SU-DHL-6 (cell line): ENCODE results near the gene PCED1A.

Source experiments
- H2AFZ ChIP-seq: fragments of 200-600 bp; sonication (generic); 2 replicates; pipeline ENCODE4 v1.6.1; 2014; ENCODE audit warnings: low read depth, mild to moderate bottlenecking, moderate library complexity, mixed read lengths, antibody characterized with exemption, low read length; ENCODE audit not compliant: severe bottlenecking
- H3F3A ChIP-seq: fragments of 200-600 bp; shearing (Covaris generic); 2 replicates; pipeline ENCODE4 v1.6.0; 2016; ENCODE audit warnings: antibody characterized with exemption, mild to moderate bottlenecking; ENCODE audit not compliant: insufficient read depth
- H3K27ac ChIP-seq: fragments of 200-600 bp; sonication (generic); 2 replicates; pipeline ENCODE4 v1.5.1; 2016; ENCODE audit warnings: low read depth, mild to moderate bottlenecking, low read length, moderate library complexity, mixed read lengths
- H3K27me3 ChIP-seq: fragments of 200-600 bp; sonication (generic), shearing (Covaris generic); 2 replicates; pipeline ENCODE4 v1.6.0; 2014; ENCODE audit warnings: mild to moderate bottlenecking, low read length
- H3K36me3 ChIP-seq: fragments of 200-600 bp; sonication (generic); 2 replicates; pipeline ENCODE4 v1.6.1; 2014; ENCODE audit warnings: mild to moderate bottlenecking, low read length, mixed read lengths
- H3K4me2 ChIP-seq: fragments of 300-600, 200-600 bp; shearing (Covaris generic), sonication (generic); 2 replicates; pipeline ENCODE4 v1.6.0; 2014; ENCODE audit warnings: low read length, low read depth, mild to moderate bottlenecking; ENCODE audit not compliant: poor library complexity, severe bottlenecking
- H3K4me3 ChIP-seq: fragments of 200-600 bp; sonication (generic); 2 replicates; pipeline ENCODE4 v1.5.1; 2014; ENCODE audit warnings: antibody characterized with exemption, low read length, mild to moderate bottlenecking, mixed read lengths; ENCODE audit not compliant: insufficient read depth, poor library complexity, severe bottlenecking
- H3K79me2 ChIP-seq: fragments of 200-600 bp; sonication (generic); 2 replicates; pipeline ENCODE4 v1.6.1; 2014; ENCODE audit warnings: mild to moderate bottlenecking, low read length, moderate library complexity; ENCODE audit not compliant: insufficient read depth
- H3K9ac ChIP-seq: fragments of 200-600 bp; sonication (generic); 2 replicates; pipeline ENCODE4 v1.7.0; 2014; ENCODE audit warnings: mild to moderate bottlenecking, low read length
- H3K9me2 ChIP-seq: fragments of 200-600 bp; sonication (generic); replicated peaks from 2 replicates; pipeline ENCODE4 v1.6.1; 2014; ENCODE audit warnings: low read length; ENCODE audit not compliant: insufficient read depth
- H3K9me3 ChIP-seq: fragments of 200-600 bp; sonication (generic); 2 replicates; pipeline ENCODE4 v1.6.1; 2014; ENCODE audit warnings: low read length, mixed read lengths; ENCODE audit not compliant: insufficient read depth
- H4K20me1 ChIP-seq: fragments of 200-600 bp; sonication (generic); 2 replicates; pipeline ENCODE4 v1.6.1; 2014; ENCODE audit warnings: low read depth, mild to moderate bottlenecking, antibody characterized with exemption, low read length, moderate library complexity, mixed read lengths
- EZH2phosphoT487 ChIP-seq: fragments of 200-600 bp; sonication (generic), shearing (Covaris generic); conservative IDR thresholded peaks from 2 replicates; pipeline ENCODE4 v1.6.1; 2018; ENCODE audit warnings: mild to moderate bottlenecking, antibody characterized with exemption, low read length, moderate library complexity, mixed read lengths
- TF ChIP-seq, protein P1 (sequence below): fragments of 200-600 bp; sonication (generic); IDR thresholded peaks from one replicate; pipeline ENCODE4 v1.5.1; 2017; ENCODE audit warnings: antibody characterized with exemption, mild to moderate bottlenecking, low read length, moderate library complexity; ENCODE audit not compliant: insufficient read depth, poor library complexity, severe bottlenecking

Gene PCED1A

GRCh38 chr20:2888224-2888955, 47.9 kb upstream of the PCED1A start:
- H2AFZ ChIP-seq = no peak overlapping the region
- H4K20me1 ChIP-seq = peaks cover 21% of the 10 kb centered on the region
- H3K27me3 ChIP-seq = no peaks in the 10 kb centered on the region
- peaks cover 96% of the 10 kb centered on the region for H3K79me2 ChIP-seq
- no peaks in the 10 kb centered on the region for H3K9me2 ChIP-seq
- no peaks in the 10 kb centered on the region for H3K36me3 ChIP-seq
- no peak overlapping the region for H3K27ac ChIP-seq
- TF ChIP-seq EZH2phosphoT487 = no peak
- TF ChIP-seq, protein P1, sequence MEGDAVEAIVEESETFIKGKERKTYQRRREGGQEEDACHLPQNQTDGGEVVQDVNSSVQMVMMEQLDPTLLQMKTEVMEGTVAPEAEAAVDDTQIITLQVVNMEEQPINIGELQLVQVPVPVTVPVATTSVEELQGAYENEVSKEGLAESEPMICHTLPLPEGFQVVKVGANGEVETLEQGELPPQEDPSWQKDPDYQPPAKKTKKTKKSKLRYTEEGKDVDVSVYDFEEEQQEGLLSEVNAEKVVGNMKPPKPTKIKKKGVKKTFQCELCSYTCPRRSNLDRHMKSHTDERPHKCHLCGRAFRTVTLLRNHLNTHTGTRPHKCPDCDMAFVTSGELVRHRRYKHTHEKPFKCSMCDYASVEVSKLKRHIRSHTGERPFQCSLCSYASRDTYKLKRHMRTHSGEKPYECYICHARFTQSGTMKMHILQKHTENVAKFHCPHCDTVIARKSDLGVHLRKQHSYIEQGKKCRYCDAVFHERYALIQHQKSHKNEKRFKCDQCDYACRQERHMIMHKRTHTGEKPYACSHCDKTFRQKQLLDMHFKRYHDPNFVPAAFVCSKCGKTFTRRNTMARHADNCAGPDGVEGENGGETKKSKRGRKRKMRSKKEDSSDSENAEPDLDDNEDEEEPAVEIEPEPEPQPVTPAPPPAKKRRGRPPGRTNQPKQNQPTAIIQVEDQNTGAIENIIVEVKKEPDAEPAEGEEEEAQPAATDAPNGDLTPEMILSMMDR = no peak
- no peaks in the 10 kb centered on the region for H3F3A ChIP-seq
- H3K9ac ChIP-seq = no peak overlapping the region
- H3K4me2 ChIP-seq = no peak overlapping the region
- H3K9me3 ChIP-seq = no peaks in the 10 kb centered on the region
- no peak overlapping the region for H3K4me3 ChIP-seq

DNA sequence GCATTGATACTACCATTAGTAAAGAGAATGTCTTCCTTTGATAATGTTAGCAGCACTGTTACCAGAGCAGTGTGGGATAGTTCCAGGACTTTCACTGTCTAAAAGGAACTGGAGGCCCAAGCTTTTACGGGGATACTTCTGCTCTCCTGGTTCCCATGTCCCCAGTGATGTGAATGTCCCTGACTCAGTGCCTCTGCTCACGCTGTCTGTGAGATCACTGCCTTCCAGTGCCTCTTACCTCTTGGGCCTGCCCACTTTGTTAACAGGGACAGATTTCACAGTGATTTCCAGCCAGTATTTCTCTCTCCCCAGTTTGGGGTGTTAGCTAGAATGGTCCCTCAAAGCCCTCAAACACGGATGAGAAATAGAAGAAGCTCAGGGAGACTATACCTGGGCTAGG, 47.3 kb upstream of the PCED1A start:
- Histone ChIP-seq H3K27me3 (no peaks in the 10 kb centered on the region), H3K4me2 (no peak overlapping the region), H3K4me3 (no peak overlapping the region), H3K27ac (no peak overlapping the region), H3K9me2 (no peaks in the 10 kb centered on the region), H3K79me2 (peaks cover 95% of the 10 kb centered on the region), H4K20me1 (peaks cover 21% of the 10 kb centered on the region), H3K9ac (no peak overlapping the region), H2AFZ (no peak overlapping the region), H3F3A (no peaks in the 10 kb centered on the region), H3K9me3 (no peaks in the 10 kb centered on the region), H3K36me3 (no peaks in the 10 kb centered on the region)
- TF ChIP-seq, protein P1 = no peak
- no peak for TF ChIP-seq EZH2phosphoT487

DNA sequence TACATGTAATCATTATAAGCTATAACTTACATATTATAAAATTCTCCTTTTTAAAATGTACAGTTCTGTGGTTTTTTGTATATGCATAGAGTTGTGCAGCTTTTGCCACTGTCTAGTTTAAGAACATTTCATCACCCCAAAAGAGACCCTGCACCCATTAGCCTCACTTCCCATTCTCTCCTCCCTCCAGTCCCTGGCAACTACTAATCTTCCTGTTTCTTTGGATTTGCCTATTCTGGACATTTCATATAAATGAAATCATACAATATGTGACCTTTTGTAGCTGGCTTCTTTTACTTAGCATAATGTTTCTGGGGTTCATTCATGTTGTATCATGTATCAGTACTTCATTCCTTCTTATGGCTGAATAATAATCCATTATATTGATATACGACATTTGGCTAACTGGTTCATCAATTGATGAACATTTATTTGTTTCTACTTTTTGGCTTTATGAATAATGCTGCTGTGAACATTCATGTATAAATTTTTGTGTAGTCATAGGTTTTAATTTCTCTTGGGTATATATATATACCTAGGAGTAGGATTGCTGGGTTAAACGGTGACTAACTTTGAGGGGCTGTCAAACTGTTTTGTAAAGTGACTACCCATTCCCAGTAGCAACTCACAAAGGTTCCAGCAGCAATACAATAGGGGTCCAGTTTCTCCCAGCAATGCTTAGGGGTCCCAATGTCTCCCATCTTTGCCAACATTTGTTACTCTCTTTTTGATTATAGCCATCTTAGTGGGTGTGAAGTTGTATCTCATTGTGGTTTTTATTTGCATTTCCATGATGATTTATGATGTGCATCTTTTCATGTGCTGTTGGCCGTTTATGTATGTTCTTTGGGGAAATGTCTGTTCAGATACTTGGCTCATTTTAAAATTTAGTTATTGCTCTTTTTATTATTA, 43.5 kb upstream of the PCED1A start:
- H4K20me1 ChIP-seq = peaks cover 18% of the 10 kb centered on the region

More for the DNA sequence above, 43.5 kb upstream of the PCED1A start:
- TF ChIP-seq EZH2phosphoT487 = no peak
- TF ChIP-seq, protein P1 = no peak
- Histone ChIP-seq H3K9ac (no peak overlapping the region), H3K4me2 (no peak overlapping the region), H3K9me3 (no peaks in the 10 kb centered on the region), H3K4me3 (no peak overlapping the region), H3K27me3 (no peaks in the 10 kb centered on the region), H3K79me2 (peaks cover 95% of the 10 kb centered on the region), H3K27ac (no peak overlapping the region), H3F3A (no peaks in the 10 kb centered on the region), H3K9me2 (no peaks in the 10 kb centered on the region), H2AFZ (no peak overlapping the region), H3K36me3 (no peaks in the 10 kb centered on the region)
